Gastrocnemius medialis (tissue), 4 donors: ENCODE results near the gene FARP1. TPM values are rescaled to one million over a fixed set of nuclear protein-coding genes. Genes with fewer than 3 reads are reported as not detected.

Experiments
- ATAC-seq, 2 donors: fragments of 150-250 bp; one replicate each; pipeline ENCODE4 v1.9.1; 2016
- DNase-seq, 2 donors: peaks; one replicate each; pipeline ENCODE4 v3.0.0-alpha.2; 2019
- H3K27ac ChIP-seq, 4 donors: fragments of 200-600 bp; sonication (generic); 1 replicate in 1 of 4; 2 replicates in 3 of 4; pipeline ENCODE4 v1.5.1; 2016 to 2018; ENCODE audit warnings: mild to moderate bottlenecking in 2 of 4, moderate library complexity in 1 of 4
- H3K27me3 ChIP-seq, 3 donors: fragments of 200-600 bp; sonication (generic) in 2 of 3; 1 replicate in 1 of 3; 2 replicates in 2 of 3; pipeline versions ENCODE4 v1.5.1 to v1.6.0; 2016 to 2019; ENCODE audit warnings: mild to moderate bottlenecking in 1 of 3, moderate library complexity in 1 of 3
- H3K36me3 ChIP-seq, 2 donors: fragments of 200-600 bp; sonication (generic) in 1 of 2; one replicate each; pipeline ENCODE4 v1.5.1; 2017 to 2018
- H3K4me1 ChIP-seq, 2 donors: fragments of 200-600 bp; sonication (generic) in 1 of 2; one replicate each; pipeline ENCODE4 v1.5.1; 2016 to 2017; ENCODE audit warnings: mild to moderate bottlenecking in 2 of 2
- H3K4me3 ChIP-seq, 4 donors: fragments of 200-600 bp; sonication (generic) in 3 of 4; 1 replicate in 1 of 4; 2 replicates in 3 of 4; pipeline ENCODE4 v1.5.1; 2016 to 2019; ENCODE audit warnings: mild to moderate bottlenecking in 2 of 4
- H3K9me3 ChIP-seq, 3 donors: fragments of 200-600 bp; sonication (generic) in 2 of 3; 1 replicate in 1 of 3; 2 replicates in 2 of 3; pipeline ENCODE4 v1.5.1; 2016 to 2019
- CTCF ChIP-seq, 5 experiments: fragments of 450-650 bp in 3 of 5; fragments of 200-600 bp in 2 of 5; sonication (generic) in 2 of 5; IDR thresholded peaks in 4 of 5; conservative IDR thresholded peaks in 1 of 5; 1 replicate in 4 of 5; 2 replicates in 1 of 5; pipeline ENCODE4 v1.5.1; 2016 to 2019; ENCODE audit warnings: antibody characterized with exemption in 5 of 5, mild to moderate bottlenecking in 3 of 5, moderate library complexity in 3 of 5
- POLR2A ChIP-seq, 2 donors: fragments of 450-650 bp; IDR thresholded peaks; one replicate each; pipeline ENCODE4 v1.6.1; 2017; ENCODE audit warnings: antibody characterized with exemption in 2 of 2, mild to moderate bottlenecking in 2 of 2, moderate library complexity in 2 of 2
- in situ Hi-C, 4 donors: fragments of 200-750 bp; cut with MboI; loops; one replicate each; pipeline versions ENCODE4 v1.15.0 to v1.8.0; 2017; ENCODE audit warnings: low sequenced_read_pairs in 4 of 4
- intact Hi-C: fragments of 100-400 bp; cut with DNase I; formaldehyde crosslinking; loops from one replicate; pipeline ENCODE4 v1.15.1; 2023; ENCODE audit warnings: low total_unique reads
- total RNA-seq, 4 donors: library from RNA; depleted of rRNA; stranded (reverse); fragments of >200 nt; gene quantifications; one replicate each; pipeline versions ENCODE4 v1.1.0 to v1.2.3, GENCODE V29; 2016

Gene FARP1
- total RNA-seq, 4 donors from 2014 or later = 3.5 to 9.8 (median 4.9) TPM

- no peak for TF ChIP-seq CTCF (IDR thresholded peaks at IDR 0.05 in 4 of 5, conservative IDR thresholded peaks at IDR 0.05 in 1 of 5)
- TF ChIP-seq POLR2A (IDR thresholded peaks at IDR 0.05) = no peak
- Histone ChIP-seq H3K27ac (no peak overlapping the region), H3K4me1 (peaks cover 17 to 28% of the 10 kb centered on the region in 2 donors), H3K4me3 (no peak overlapping the region), H3K9me3 (no peaks in the 10 kb centered on the region), H3K36me3 (peaks cover 0 to 21% of the 10 kb centered on the region in 2 donors), H3K27me3 (no peaks in the 10 kb centered on the region)
- intact Hi-C loops = no loop called here
- in situ Hi-C loops = no loop called here
- ATAC-seq (no peak), DNase-seq (no peak)
These were observed 331.9 kb downstream of the FARP1 start for GRCh38 chr13:98474761-98475160.

GRCh38 chr13:98475522-98475921, 332.6 kb downstream of the FARP1 start:
- no peak for ATAC-seq
- intact Hi-C loops = no loop called here
- H3K4me3 ChIP-seq = no peak overlapping the region
- H3K27me3 ChIP-seq = no peaks in the 10 kb centered on the region
- peaks cover 0 to 21% of the 10 kb centered on the region in 2 donors for H3K36me3 ChIP-seq
- in situ Hi-C loops = no loop called here
- no peak overlapping the region for H3K27ac ChIP-seq
- DNase-seq = no peak
- H3K9me3 ChIP-seq = no peaks in the 10 kb centered on the region
- peaks cover 19 to 32% of the 10 kb centered on the region in 2 donors for H3K4me1 ChIP-seq
- TF ChIP-seq POLR2A (IDR thresholded peaks at IDR 0.05) (no peak), CTCF (IDR thresholded peaks at IDR 0.05 in 4 of 5, conservative IDR thresholded peaks at IDR 0.05 in 1 of 5) (no peak)

- Histone ChIP-seq H3K4me1 (peaks cover 25 to 38% of the 10 kb centered on the region in 2 donors), H3K27me3 (no peaks in the 10 kb centered on the region), H3K4me3 (no peak overlapping the region), H3K9me3 (no peaks in the 10 kb centered on the region), H3K27ac (peak overlapping the region in 1 of 4 donors; percentile 18), H3K36me3 (peaks cover 0 to 18% of the 10 kb centered on the region in 2 donors)
- TF ChIP-seq POLR2A (IDR thresholded peaks at IDR 0.05) (no peak), CTCF (IDR thresholded peaks at IDR 0.05 in 4 of 5, conservative IDR thresholded peaks at IDR 0.05 in 1 of 5) (no peak)
- DNase-seq (no peak), ATAC-seq (no peak)
- in situ Hi-C loops = no loop called here
- intact Hi-C loops = no loop called here
These were observed 333.2 kb downstream of the FARP1 start for GRCh38 chr13:98476106-98476505.

- Histone ChIP-seq H3K4me3 (no peak overlapping the region), H3K27ac (peak overlapping the region in 1 of 4 donors; percentile 29), H3K9me3 (no peaks in the 10 kb centered on the region), H3K4me1 (peaks cover 29 to 42% of the 10 kb centered on the region in 2 donors), H3K27me3 (no peaks in the 10 kb centered on the region), H3K36me3 (peaks cover 0 to 13% of the 10 kb centered on the region in 2 donors)
- TF ChIP-seq POLR2A (IDR thresholded peaks at IDR 0.05) (no peak), CTCF (IDR thresholded peaks at IDR 0.05 in 4 of 5, conservative IDR thresholded peaks at IDR 0.05 in 1 of 5) (no peak)
- DNase-seq (no peak), ATAC-seq (peak; percentile 24 to 26)
- intact Hi-C loops (no loop called here), in situ Hi-C loops (no loop called here)
These were observed 333.7 kb downstream of the FARP1 start for GRCh38 chr13:98476538-98476966.
